ENCODE measurements around the gene CTNNBL1.

DNA sequence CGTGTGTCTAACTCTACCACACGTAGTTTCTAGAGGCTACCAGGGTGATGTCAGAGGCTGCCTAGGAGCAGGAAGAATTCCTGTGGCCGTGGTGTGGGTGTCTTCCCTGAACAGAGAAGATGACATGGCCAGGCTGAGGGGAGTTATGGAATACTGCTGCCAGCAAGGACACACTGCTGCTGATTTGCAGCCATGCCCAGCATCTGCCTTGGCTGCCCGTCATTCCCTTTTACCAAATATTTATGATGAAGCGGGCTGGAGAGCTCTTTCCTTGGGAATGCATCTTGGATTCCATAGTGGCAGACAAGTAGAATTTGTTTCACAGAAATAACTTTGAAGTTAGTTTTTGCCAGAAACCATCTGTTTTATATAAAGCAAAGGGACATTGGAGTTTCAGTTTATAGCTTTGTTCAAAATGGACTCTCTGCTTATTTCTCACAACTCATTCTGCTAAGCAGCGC, 128.3 kb downstream of the CTNNBL1 start:
- TF ChIP-seq CTCF (IDR thresholded peaks at IDR 0.05): no peak
- TF ChIP-seq POLR2A (IDR thresholded peaks at IDR 0.05; ENCODE audit: low read depth): no peak
- no peak for TF ChIP-seq EP300 (IDR thresholded peaks at IDR 0.05)

All from esophagus muscularis mucosa (tissue), 4 donors.